WTC11 (cell line): ENCODE data around the gene SAMM50. TPM values are rescaled to one million over a fixed set of nuclear protein-coding genes. Genes with fewer than 3 reads are reported as not detected.

ENCODE experiments used
- ATAC-seq: fragments of 200-7000 bp; cut with Tn5 transposase; 2 replicates; pipeline ENCODE4 v1.10.0; 2021; ENCODE audit warnings: mild to moderate bottlenecking, moderate library complexity
- CTCF ChIA-PET: fragments of 300-600 bp; sonication (Branson Sonifier 250); formaldehyde crosslinking; loops from one replicate; lab custom pipeline; 2021; ENCODE audit warnings: antibody characterized with exemption; lab: Charles Lee
- POLR2A ChIA-PET: fragments of 350-600 bp; sonication (Branson Sonifier 250); formaldehyde crosslinking; loops from one replicate; lab custom pipeline; 2021; ENCODE audit warnings: antibody characterized with exemption; lab: Charles Lee
- DNase-seq: peaks from one replicate; pipeline ENCODE4 v3.0.0; 2021; ENCODE audit warnings: low spot score
- H3K27ac Mint-ChIP-seq: 2 replicates; pipeline ENCODE4 v1.8.0; 2021; ENCODE audit warnings: mixed read lengths
- H3K27me3 Mint-ChIP-seq: 2 replicates; pipeline ENCODE4 v1.8.0; 2021; ENCODE audit warnings: low read depth, mild to moderate bottlenecking, moderate library complexity, mixed read lengths
- H3K36me3 Mint-ChIP-seq: 2 replicates; pipeline ENCODE4 v1.8.0; 2021; ENCODE audit warnings: mixed read lengths
- H3K4me1 Mint-ChIP-seq: 2 replicates; pipeline ENCODE4 v1.8.0; 2022; ENCODE audit warnings: mixed read lengths
- H3K4me3 Mint-ChIP-seq: 2 replicates; pipeline ENCODE4 v1.8.0; 2021; ENCODE audit warnings: mild to moderate bottlenecking, moderate library complexity, mixed read lengths
- H3K9me3 Mint-ChIP-seq: 2 replicates; pipeline ENCODE4 v1.8.0; 2021; ENCODE audit warnings: mixed read lengths
- ATF6 ChIP-seq: sonication (generic); formaldehyde crosslinking; IDR thresholded peaks from 2 replicates; pipeline ENCODE4 v1.8.1; 2023; ENCODE audit warnings: mild to moderate bottlenecking, missing genetic modification reagents
- CREB1 ChIP-seq: sonication (generic); formaldehyde crosslinking; IDR thresholded peaks from 2 replicates; pipeline ENCODE4 v1.8.0; 2023; ENCODE audit warnings: mild to moderate bottlenecking, missing genetic modification reagents
- CREM ChIP-seq: sonication (generic); formaldehyde crosslinking; IDR thresholded peaks from 2 replicates; pipeline ENCODE4 v1.8.1; 2022; ENCODE audit warnings: mild to moderate bottlenecking, missing genetic modification reagents, moderate library complexity
- E2F5 ChIP-seq: sonication (generic); formaldehyde crosslinking; IDR thresholded peaks from 2 replicates; pipeline ENCODE4 v1.8.1; 2022; ENCODE audit warnings: mild to moderate bottlenecking, moderate library complexity, missing genetic modification reagents
- ERG ChIP-seq: fragments of 250-450 bp; sonication (Bioruptor Pico); IDR thresholded peaks from 2 replicates; pipeline ENCODE4 v1.8.0; 2021; ENCODE audit warnings: mild to moderate bottlenecking
- MXD4 ChIP-seq: fragments of 250-450 bp; sonication (Bioruptor Pico); IDR thresholded peaks from 2 replicates; pipeline ENCODE4 v1.8.0; 2021; ENCODE audit warnings: mild to moderate bottlenecking, moderate library complexity, borderline replicate concordance
- PRDM15 ChIP-seq: sonication (generic); formaldehyde crosslinking; IDR thresholded peaks from 2 replicates; pipeline ENCODE4 v1.8.0; 2022; ENCODE audit warnings: missing genetic modification reagents
- TEAD4 ChIP-seq: sonication (generic); formaldehyde crosslinking; IDR thresholded peaks from 2 replicates; pipeline ENCODE4 v1.8.0; 2022; ENCODE audit warnings: mild to moderate bottlenecking, missing genetic modification reagents
- USF2 ChIP-seq: sonication (generic); formaldehyde crosslinking; IDR thresholded peaks from 2 replicates; pipeline ENCODE4 v1.8.1; 2023; ENCODE audit warnings: mild to moderate bottlenecking, missing genetic modification reagents, moderate library complexity
- ZBTB21 ChIP-seq: sonication (generic); formaldehyde crosslinking; IDR thresholded peaks from 2 replicates; pipeline ENCODE4 v1.8.1; 2023; ENCODE audit warnings: mild to moderate bottlenecking, missing genetic modification reagents, borderline replicate concordance
- ZNF219 ChIP-seq: sonication (generic); formaldehyde crosslinking; IDR thresholded peaks from 2 replicates; pipeline ENCODE4 v1.8.0; 2023; ENCODE audit warnings: missing genetic modification reagents, mild to moderate bottlenecking, borderline replicate concordance
- ZNF263 ChIP-seq: sonication (generic); formaldehyde crosslinking; IDR thresholded peaks from 2 replicates; pipeline ENCODE4 v1.8.1; 2022; ENCODE audit warnings: low read depth, mild to moderate bottlenecking, moderate library complexity, missing genetic modification reagents
- ZNF423 ChIP-seq: fragments of 250-450 bp; sonication (Bioruptor Pico); IDR thresholded peaks from 2 replicates; pipeline ENCODE4 v2.1.2; 2022; ENCODE audit warnings: mild to moderate bottlenecking, moderate library complexity
- ZNF532 ChIP-seq: fragments of 250-450 bp; sonication (Bioruptor Pico); IDR thresholded peaks from 2 replicates; pipeline ENCODE4 v1.9.0; 2021; ENCODE audit warnings: mild to moderate bottlenecking, borderline replicate concordance
- total RNA-seq: library from RNA; stranded (reverse); gene quantifications from 3 replicates; pipeline ENCODE4 v1.2.3, GENCODE V29; 2021

SAMM50 gene
- total RNA-seq, 1 experiment from 2014 or later = 72.1 TPM

GRCh38 chr22:44039566-44040171 lies 84.4 kb downstream of the SAMM50 start:
- CTCF ChIA-PET = no interaction called here
- H3K27ac Mint-ChIP-seq = no peak overlapping the region
- no peak for DNase-seq
- POLR2A ChIA-PET = no interaction called here
- TF ChIP-seq CREB1 = no peak
- TF ChIP-seq ZNF219 (CRISPR knock-in tag) = no peak
- no peak for TF ChIP-seq ZNF423 (CRISPR knock-in tag)
- no peak for TF ChIP-seq TEAD4
- TF ChIP-seq PRDM15 (CRISPR knock-in tag) = no peak
- TF ChIP-seq, all 79 proteins: peak for 0
- Mint-ChIP-seq H3K9me3 (peaks cover 9% of the 10 kb centered on the region), H3K4me1 (no peaks in the 10 kb centered on the region), H3K4me3 (no peak overlapping the region), H3K36me3 (peaks cover 3% of the 10 kb centered on the region; the same call in 1 of the 2 replicates), H3K27me3 (peaks cover 3% of the 10 kb centered on the region; the same call in 1 of the 2 replicates)
- no peak for ATAC-seq

GRCh38 chr22:44042249-44043218 lies 87.3 kb downstream of the SAMM50 start:
- Mint-ChIP-seq H3K4me3 (no peak overlapping the region), H3K9me3 (peaks cover 9% of the 10 kb centered on the region), H3K27ac (no peak overlapping the region), H3K4me1 (no peaks in the 10 kb centered on the region), H3K36me3 (peaks cover 3% of the 10 kb centered on the region; the same call in 1 of the 2 replicates), H3K27me3 (peaks cover 3% of the 10 kb centered on the region; the same call in 1 of the 2 replicates)
- no peak for ATAC-seq
- TF ChIP-seq ZNF263 (CRISPR knock-in tag) (no peak), ATF6 (CRISPR knock-in tag) (no peak), CREM (CRISPR knock-in tag) (no peak), ZBTB21 (no peak), E2F5 (CRISPR knock-in tag) (no peak), ERG (CRISPR knock-in tag) (no peak), USF2 (CRISPR knock-in tag) (no peak), MXD4 (no peak), ZNF532 (CRISPR knock-in tag) (no peak)
- POLR2A ChIA-PET = no interaction called here
- CTCF ChIA-PET = no interaction called here
- no peak for DNase-seq
